ENCODE results near the gene MEF2C.

DNA sequence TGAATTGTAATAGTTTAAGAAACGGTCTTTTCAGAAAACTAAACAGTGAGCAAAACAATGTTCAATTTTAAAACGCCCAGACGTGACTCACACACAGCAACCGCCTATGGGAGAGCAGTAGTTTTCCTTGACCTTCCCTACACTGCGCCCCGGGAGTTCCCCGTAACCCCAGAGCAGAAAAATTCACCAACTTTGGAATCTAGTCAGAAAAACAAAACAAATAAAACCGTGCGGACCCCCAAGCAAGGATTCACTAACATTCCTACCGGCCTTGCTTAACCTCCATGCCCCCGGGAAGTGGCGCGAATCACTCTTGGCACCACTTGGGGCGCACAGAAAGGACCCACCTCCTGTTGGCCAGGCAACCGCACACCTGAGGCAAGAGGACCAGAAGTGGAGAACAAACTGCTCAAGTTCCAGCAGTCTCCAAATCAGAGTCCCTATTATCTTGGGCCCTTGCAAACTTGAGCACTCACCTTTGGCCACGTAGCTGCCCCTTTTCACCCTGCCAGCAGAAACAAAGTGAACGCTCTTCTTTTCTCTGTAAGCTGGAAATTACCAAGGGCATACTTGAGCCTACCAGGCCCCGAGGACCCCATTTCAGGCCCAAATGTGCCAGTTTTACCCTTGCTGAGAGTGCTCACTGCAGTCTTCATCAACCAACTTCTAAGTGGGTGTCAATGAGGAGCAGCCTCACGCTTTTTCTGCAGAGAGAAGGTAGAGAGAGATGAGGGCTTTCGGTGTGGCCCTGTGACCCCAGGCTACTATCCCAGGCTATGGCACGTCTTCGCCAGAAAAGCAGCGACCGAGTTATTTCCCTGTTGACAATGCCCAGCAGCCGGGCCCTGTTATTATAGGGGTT, 189.7 kb downstream of the MEF2C start:
- TF ChIP-seq POLR2A (IDR thresholded peaks at IDR 0.05) = no peak
- TF ChIP-seq, protein P1, sequence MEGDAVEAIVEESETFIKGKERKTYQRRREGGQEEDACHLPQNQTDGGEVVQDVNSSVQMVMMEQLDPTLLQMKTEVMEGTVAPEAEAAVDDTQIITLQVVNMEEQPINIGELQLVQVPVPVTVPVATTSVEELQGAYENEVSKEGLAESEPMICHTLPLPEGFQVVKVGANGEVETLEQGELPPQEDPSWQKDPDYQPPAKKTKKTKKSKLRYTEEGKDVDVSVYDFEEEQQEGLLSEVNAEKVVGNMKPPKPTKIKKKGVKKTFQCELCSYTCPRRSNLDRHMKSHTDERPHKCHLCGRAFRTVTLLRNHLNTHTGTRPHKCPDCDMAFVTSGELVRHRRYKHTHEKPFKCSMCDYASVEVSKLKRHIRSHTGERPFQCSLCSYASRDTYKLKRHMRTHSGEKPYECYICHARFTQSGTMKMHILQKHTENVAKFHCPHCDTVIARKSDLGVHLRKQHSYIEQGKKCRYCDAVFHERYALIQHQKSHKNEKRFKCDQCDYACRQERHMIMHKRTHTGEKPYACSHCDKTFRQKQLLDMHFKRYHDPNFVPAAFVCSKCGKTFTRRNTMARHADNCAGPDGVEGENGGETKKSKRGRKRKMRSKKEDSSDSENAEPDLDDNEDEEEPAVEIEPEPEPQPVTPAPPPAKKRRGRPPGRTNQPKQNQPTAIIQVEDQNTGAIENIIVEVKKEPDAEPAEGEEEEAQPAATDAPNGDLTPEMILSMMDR (IDR thresholded peaks at IDR 0.05) = no peak

Data from stomach (tissue), 4 donors.